Raji (cell line): Measurements from ENCODE around the gene SYT7.

Experiments
- POLR2A ChIP-seq: IDR thresholded peaks from 2 replicates; pipeline ENCODE4 v1.6.1; 2011; ENCODE audit warnings: low read depth, low read length, control low read depth; ENCODE audit not compliant: insufficient read depth

The SYT7 gene

DNA sequence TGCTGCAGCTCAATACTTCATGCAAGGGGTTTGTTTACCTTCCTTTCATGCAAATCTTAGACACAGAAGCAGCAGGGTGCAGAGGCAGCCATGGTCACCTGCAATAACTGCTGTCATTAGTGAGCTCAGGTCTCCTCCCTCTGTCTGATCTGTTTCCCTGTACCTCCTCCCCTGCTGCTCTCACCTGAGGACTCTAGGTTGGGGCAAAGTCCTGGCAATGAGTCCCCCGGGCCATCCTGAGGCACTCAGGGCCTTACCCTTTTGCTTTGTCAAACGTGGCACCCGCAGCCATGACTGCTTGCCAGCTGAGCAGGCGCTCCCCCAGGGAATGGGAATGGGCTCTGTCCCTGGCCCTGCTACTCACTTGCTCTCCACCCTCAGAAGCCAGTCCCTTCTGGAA, 68.4 kb downstream of the SYT7 start:
- TF ChIP-seq POLR2A: no peak

DNA sequence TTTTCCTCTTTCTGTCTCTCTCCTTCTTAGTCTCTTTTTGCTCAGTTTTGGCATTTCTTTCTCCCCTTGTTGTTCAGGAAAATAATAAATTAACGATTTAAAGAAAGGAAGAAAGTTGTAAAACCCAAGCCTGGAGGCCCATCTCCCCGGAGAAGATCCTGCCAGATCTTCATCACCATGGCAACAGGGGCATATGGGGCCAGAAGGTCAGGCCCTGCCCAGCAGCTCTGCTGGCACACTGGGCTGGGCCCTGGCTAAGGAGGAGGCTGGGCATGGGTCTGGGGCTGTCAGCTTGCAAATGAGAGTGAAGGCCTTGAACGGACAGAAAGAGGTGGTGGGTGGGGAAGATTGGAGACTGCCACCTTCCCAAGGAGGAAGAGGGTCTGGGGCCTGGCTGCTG, 69.5 kb downstream of the SYT7 start:
- TF ChIP-seq POLR2A: no peak

DNA sequence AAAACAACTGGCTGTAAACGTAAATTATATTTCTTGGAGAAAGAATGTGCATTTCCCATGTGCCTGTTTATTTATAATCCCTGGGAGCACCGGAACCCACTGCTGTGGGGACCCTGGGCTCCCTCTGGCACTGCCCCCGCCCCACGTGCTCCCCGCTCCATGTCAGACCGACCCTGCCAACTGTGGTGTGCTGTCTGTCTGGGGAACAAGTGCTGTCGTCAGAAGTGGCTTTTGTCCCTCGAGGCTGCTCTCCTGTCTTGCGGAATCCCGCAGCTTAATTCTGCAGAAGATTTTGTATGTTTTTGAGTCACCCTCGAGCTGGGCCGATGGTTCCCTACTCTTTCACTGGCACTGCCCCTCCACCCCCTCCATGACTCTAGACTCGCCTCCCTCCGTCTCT, 69.9 kb downstream of the SYT7 start:
- no peak for TF ChIP-seq POLR2A

DNA sequence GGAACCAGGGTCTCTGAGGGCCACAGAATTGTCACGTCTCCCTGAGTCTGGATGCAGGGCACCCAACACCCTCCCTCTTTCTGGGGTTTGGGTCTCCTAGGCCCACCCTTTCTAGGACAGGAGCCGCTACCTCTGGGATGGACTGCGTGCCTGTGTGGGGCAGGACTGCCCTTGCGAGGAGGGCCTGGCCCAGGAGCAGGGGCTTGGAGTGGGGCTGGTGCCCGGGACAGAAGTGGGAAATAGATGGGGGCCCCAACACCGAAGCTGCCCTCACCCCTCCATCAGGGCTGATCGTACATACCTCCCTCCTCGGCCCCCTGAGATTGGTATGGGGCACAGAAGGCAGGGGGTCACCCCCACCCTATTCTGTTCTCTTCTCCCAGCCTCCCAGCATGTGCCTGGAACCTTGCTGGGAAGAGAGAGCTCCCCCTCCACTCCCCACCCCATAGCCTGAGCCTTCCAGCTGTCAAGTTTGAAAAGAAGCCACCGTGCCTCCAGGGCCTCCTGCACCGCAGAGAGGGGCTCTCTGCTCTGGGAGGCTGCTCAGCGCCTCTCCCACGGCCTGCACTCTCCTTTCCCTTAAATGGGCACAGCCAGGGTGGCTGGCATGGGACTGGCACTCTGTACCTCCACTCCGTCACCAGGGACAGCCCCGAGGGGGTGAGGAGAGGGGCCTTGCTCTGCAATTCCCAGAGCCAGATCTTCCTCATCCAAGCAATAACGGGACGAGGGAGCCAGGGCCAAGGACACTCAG, 70.5 kb downstream of the SYT7 start:
- TF ChIP-seq POLR2A: no peak

DNA sequence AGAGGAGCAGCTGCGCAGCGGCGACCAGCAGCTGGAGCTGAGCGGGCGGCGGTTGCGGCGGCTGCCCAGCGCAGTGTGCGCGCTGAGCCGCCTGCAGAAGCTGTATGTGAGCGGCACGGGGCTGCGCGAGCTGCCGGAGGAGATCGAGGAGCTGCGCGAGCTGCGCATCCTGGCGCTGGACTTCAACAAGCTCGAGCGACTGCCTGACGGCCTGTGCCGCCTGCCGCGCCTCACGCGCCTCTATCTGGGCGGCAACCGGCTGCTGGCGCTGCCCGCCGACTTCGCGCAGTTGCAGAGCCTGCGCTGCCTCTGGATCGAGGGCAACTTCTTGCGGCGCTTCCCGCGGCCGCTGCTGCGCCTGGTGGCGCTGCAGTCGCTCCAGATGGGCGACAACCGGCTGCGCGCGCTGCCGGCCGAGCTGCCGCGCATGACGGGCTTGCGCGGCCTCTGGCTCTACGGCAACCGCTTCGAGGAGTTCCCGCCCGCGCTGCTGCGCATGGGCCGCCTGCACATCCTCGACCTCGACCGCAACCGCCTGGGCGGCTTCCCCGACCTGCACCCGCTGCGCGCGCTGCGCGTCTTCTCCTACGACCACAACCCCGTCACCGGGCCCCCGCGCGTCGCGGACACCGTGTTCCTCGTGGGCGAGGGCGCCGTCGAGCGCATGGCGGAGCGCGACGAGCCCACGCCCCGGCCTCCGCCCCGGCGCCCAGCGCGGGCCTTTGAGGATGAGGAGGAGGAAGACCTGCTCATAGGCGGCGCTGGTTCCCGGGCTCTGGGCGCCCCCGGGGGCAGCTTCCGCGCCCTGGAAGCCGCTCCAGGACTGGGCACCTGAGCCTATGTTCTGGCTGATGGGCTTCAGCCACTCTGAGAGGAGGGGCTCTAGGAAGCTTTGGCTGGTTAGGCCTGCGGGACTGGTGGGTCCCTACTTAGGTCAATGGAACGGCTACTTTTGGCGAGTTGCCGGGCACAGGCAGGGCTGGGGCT, 71.5 kb downstream of the SYT7 start:
- TF ChIP-seq POLR2A: no peak

DNA sequence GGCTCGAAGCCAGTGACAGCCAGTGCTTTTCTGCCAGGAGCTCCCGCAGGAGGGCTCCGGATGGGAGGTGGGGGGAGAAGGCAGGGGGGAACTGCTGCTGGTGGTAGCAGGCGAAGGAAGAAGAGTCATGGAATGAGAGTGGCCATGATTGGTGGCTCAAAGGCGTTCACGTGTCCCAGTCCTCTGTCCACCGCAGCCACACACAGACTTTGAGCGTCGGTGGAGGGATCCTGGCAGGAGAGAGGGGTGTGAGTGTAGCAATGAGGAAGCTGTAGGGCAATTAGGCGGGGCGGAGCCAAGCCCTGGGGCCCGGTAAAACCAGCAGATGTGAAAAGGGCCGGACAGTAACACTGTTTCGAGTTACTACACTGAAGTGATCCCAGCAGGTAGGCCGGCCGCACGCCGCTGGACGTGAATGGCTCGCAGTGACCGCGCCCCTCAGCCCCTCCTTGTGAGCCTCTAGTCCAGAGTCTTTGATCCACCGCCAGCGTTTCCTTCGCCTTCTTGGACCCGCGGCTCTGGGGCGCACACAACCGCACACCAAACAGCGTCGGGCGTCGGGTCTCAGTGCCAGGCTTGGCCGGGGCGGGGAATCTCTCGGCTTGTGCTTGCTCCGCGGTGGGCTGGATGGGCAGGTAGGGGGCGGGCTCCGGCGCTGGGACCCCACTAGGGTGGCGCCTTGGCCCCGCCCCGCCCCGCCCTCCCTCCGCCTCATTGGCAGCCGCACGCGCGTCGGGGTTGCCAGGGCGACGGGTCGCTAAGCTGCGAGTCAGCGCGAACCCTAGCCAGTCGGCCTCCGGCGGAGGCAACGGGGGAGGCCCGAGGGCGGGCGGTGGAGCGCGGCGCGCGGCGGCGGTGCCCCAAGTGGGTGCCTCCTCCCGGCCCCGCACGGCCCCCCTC, 72.7 kb downstream of the SYT7 start, which contains the start of gene LRRC10B:
Gene LRRC10B (plus strand): TSS at position 788 of the 900 bp plus-strand sequence. CDS start 250 bp downstream, outside the sequence.
- TF ChIP-seq POLR2A: no peak

DNA sequence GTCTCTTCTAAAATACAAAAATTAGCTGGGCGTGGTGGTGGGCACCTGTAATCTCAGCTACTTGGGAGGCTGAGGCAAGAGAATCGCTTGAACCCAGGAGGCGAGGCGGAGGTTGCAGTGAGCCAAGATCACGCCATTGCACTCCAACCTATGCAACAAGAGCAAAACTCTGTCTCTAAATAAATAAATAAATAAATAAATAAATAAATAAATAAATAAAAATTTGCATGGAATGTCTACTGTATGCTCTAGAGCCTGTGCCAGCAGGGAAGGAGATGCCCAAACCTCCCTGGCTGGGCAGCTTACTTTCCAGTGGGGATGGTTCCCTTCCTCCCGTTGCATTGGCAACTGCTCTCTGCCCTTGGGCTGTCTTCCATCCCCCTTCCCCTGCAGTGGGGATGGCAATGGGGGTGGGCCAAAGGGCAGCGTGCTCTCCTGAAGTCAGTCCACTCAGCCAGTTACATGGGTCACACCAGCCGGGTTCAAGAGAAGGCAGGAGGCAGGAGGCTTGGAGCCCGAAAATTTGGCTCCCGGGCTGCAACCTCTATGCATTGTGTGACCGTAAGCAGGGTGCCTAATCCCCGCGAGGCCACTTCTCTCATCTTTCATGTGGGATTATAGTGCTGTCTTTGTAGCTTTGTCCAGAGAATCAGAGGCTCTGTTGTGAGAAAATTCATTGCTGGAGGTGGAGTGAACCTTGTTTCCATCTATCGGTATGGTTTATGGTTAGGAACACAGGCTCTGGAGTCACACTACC, 73.7 kb downstream of the SYT7 start:
- no peak for TF ChIP-seq POLR2A

DNA sequence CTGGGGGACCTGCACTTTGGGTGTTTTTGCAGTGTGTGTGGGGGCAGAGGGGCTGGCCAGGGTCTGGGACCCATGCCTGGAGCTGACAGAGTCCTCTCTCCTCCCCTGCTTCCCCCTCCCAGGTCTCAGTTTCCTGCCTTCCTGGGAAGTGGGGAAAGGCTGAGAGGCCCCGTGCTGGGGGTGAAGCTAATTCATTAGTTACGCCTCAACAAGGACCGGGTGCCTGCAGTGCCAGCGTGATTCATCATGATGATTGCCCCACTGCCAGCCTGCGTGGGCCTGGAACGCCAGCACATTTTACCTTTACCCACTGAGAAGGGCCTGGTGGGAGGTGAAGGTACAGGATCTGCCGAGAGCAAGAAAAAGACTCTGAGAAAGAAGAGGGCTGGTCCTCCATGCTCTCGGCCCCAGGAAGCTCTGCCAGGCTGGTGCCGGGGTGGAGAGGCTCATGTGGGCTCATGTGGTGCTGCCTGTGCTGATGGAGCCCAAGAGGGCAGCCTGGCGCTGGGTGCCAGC, 75.2 kb downstream of the SYT7 start:
- TF ChIP-seq POLR2A: no peak

DNA sequence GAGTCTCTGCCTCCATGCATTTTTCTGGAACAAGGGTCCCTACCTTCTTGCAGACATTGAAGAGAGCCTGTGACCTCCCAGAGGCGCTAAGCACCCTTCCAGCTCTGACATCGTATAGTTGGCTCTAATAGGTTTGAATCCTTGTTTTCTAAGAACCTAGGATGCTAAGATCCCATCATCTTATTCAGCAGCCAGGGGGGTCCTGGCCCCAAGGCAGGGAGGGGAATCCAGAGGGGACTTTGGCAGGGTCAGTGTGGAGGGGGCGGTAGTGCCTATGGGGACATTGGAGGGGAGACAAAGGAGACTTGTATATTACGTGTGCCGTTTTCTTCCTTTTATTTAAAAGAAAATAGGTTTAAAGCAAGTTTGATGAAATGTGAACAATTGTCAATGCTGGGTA, 75.8 kb downstream of the SYT7 start:
- TF ChIP-seq POLR2A: no peak

DNA sequence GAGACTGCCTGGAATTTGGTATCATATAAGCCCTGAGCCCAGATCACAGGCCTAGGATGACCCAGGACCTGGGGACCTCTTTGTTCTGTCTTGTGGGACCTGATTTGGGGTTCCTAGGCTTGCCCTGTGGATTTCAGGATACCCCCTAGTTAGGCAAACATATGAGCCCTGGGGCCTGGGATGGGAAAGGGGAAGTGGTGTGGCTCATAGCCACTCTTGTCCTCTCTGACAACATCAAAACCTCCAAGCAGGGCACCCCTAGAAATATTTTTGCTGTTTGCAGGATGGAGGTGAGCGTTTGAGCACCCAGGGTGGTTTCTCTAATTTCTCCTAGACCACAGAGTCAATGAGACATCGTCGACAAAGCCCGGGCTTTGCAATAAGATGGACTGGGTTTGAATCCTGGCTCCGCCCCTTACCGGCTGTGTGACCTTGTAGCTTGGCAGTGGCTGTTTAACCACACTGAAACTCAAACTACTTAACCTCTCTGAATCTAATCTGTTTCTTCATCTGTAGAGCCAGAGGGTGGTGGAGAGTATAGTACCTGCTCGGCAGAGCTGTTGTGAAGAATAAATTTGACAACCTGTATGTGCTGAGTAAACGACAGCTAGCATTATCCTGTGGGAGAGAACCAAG, 77.6 kb downstream of the SYT7 start:
- no peak for TF ChIP-seq POLR2A

DNA sequence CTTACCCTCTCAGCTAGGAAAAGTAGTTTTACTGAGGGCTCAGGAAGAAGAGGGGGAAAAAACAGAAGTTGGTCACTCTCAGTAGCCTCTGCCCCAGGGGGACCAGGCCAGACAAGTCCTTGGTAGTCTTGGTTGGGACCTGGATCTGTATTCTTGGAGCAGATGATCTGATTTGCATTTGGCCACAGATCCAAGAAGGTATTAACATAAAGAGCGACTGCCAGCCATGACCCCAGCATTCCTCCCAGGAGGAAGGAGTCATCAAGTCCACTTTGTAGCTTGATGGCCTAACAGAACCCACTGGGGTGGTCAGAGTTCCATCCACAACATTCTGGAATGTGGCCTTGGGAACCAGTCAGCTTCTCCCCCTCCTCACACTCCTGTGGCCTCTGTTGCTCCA, 78.4 kb downstream of the SYT7 start:
- TF ChIP-seq POLR2A: no peak

DNA sequence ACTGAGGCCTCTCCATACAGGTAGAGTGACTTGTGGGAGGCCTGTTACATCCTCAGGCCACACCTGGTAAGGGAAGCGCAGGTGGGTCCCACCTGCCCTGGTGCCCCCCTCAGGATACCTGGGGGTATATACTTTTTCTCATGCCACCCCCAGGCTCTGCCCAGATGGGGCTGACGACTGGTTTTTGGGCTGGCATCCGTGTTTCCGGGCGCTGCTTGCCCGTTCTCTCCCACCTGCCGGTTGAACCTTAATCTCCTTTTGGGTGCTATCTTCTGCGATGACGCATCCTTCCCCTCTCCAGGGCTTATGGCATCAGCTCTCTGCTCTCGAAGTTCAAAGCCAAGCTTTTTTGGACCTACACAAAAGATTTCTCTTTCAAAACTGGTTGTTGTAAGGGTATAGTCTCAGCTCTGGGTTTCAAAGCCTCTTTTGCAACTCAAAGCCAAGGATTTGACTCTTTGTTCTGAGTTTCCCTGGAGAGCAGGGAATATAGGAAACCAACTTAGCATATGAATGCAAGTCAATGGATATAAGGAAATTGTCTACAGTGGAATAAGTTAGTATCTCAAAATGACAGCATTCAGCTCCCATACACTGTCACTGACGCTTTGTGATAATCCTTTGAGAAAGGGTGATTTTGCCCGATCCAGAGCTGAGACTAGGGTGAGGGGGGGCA, 80.9 kb downstream of the SYT7 start:
- no peak for TF ChIP-seq POLR2A

DNA sequence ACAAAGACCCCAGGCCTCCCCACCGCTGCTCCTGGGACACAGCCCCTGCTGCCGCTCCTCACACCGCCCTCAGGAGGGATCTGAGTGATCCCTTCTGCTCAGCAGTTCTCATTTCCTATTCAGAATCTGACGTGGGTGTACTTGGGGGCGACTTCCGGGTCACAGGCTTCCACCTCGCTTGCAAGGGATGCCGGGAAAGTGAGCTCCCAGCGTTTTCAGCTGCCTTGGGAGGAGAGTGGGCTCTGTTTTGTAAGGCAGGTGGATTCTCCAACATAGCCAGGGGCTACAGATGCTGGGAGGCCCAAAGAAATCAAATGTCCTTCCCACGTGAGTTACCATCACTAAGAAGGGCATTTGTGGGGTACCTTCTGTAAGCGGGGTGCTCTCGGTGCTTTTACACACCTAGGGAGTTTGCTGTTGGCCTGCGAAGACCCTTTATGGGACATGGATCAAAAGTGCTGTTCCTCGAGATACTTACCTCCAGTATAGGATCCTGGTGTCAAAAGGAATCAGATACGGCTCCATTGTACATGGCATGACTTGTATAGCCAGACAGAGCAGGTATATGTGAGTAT, 82.0 kb downstream of the SYT7 start:
- TF ChIP-seq POLR2A: no peak
